PC-3 (cell line): ENCODE data around the gene NELFB. TPM values are rescaled to one million over a fixed set of nuclear protein-coding genes. Genes with fewer than 3 reads are reported as not detected.

Experiments used
- ATAC-seq: fragments of 200-7000 bp; cut with Tn5 transposase; 2 replicates; pipeline ENCODE4 v1.9.1; 2020; ENCODE audit warnings: mild to moderate bottlenecking, moderate library complexity
- BruUV-seq: library from RNA; stranded (reverse); fragments of 400-500 nt; replicated peaks from 2 replicates; lab custom pipeline; 2021; lab: Mats Ljungman, UMichigan
- CTCF ChIA-PET: fragments of 300-600 bp; sonication (Branson Sonifier 250); formaldehyde crosslinking; loops from one replicate; lab custom pipeline; 2022; ENCODE audit warnings: antibody characterized with exemption; lab: Charles Lee
- POLR2A ChIA-PET: fragments of 300-600 bp; sonication (Branson Sonifier 250); formaldehyde crosslinking; loops from one replicate; lab custom pipeline; 2022; ENCODE audit warnings: antibody characterized with exemption; ENCODE audit not compliant: unreplicated experiment; lab: Charles Lee
- DNase-seq: peaks from one replicate; pipeline ENCODE4 v3.0.0-alpha.2; 2015
- H2AFZ ChIP-seq: fragments of 300-600 bp; sonication (generic); 2 replicates; pipeline ENCODE4 v1.6.0; 2016; ENCODE audit warnings: antibody characterized with exemption, low read length
- H3F3A ChIP-seq: fragments of 300-600 bp; sonication (generic); one replicate; pipeline ENCODE4 v1.6.0; 2017; ENCODE audit warnings: antibody characterized with exemption, low read length, control low read depth, mild to moderate bottlenecking; ENCODE audit not compliant: unreplicated experiment
- H3K27ac ChIP-seq: fragments of 300-600 bp; sonication (generic); 2 replicates; pipeline ENCODE4 v1.5.1; 2016; ENCODE audit warnings: mild to moderate bottlenecking, low read length
- H3K27me3 ChIP-seq: fragments of 300-600 bp; sonication (generic); 2 replicates; pipeline ENCODE4 v1.6.1; 2016; ENCODE audit warnings: low read length, mixed read lengths
- H3K36me3 ChIP-seq: fragments of 300-600 bp; sonication (generic); 2 replicates; pipeline ENCODE4 v1.6.1; 2016; ENCODE audit warnings: low read depth, mixed run types, low read length, mixed read lengths
- H3K4me1 ChIP-seq: fragments of 300-600 bp; sonication (generic); 2 replicates; pipeline ENCODE4 v1.5.1; 2016; ENCODE audit warnings: low read length; ENCODE audit not compliant: insufficient read depth
- H3K4me2 ChIP-seq: fragments of 300-600 bp; sonication (generic); 2 replicates; pipeline ENCODE4 v1.6.0; 2016; ENCODE audit warnings: low read length
- H3K4me3 ChIP-seq: fragments of 300-600 bp; sonication (generic); 2 replicates; pipeline ENCODE4 v1.5.1; 2016; ENCODE audit warnings: mild to moderate bottlenecking, low read length, mixed read lengths
- H3K79me2 ChIP-seq: fragments of 300-600 bp; sonication (generic); 2 replicates; pipeline ENCODE4 v1.6.1; 2017; ENCODE audit warnings: low read length, mixed read lengths
- H3K9ac ChIP-seq: fragments of 300-600 bp; sonication (generic); 2 replicates; pipeline ENCODE4 v1.6.0; 2016; ENCODE audit warnings: mild to moderate bottlenecking, low read length
- H3K9me2 ChIP-seq: fragments of 300-600 bp; sonication (generic); replicated peaks from 2 replicates; pipeline ENCODE4 v1.6.1; 2016; ENCODE audit warnings: mixed run types, low read length, mixed read lengths
- H3K9me3 ChIP-seq: fragments of 300-600 bp; sonication (generic); 2 replicates; pipeline ENCODE4 v1.6.1; 2016; ENCODE audit warnings: low read length, mixed read lengths
- H4K20me1 ChIP-seq: fragments of 300-600 bp; sonication (generic); 2 replicates; pipeline ENCODE4 v1.6.1; 2016; ENCODE audit warnings: low read length, mixed read lengths
- CTCF ChIP-seq: fragments of 300-600 bp; sonication (generic); conservative IDR thresholded peaks from 2 replicates; pipeline ENCODE4 v1.5.1; 2017; ENCODE audit warnings: antibody characterized with exemption, low read depth, mild to moderate bottlenecking, low read length
- EZH2 ChIP-seq: fragments of 300-600 bp; sonication (generic); IDR thresholded peaks from one replicate; pipeline ENCODE4 v1.6.1; 2017; ENCODE audit warnings: antibody characterized with exemption, mild to moderate bottlenecking, low read length; ENCODE audit not compliant: unreplicated experiment
- EZH2phosphoT487 ChIP-seq: fragments of 300-600 bp; sonication (generic); IDR thresholded peaks from 2 replicates; pipeline ENCODE4 v1.6.1; 2018; ENCODE audit warnings: mild to moderate bottlenecking, antibody characterized with exemption, low read length, borderline replicate concordance
- intact Hi-C: fragments of 100-400 bp; cut with micrococcal nuclease; formaldehyde crosslinking; loops from 2 replicates; pipeline ENCODE4 v1.9.0; 2023
- total RNA-seq: library from RNA; depleted of rRNA; stranded (reverse); fragments of >200 nt; gene quantifications from 2 replicates; pipeline ENCODE4 v1.2.3, GENCODE V29; 2014

The NELFB gene
- total RNA-seq, 1 experiment from 2014 or later: 50.7 TPM

DNA sequence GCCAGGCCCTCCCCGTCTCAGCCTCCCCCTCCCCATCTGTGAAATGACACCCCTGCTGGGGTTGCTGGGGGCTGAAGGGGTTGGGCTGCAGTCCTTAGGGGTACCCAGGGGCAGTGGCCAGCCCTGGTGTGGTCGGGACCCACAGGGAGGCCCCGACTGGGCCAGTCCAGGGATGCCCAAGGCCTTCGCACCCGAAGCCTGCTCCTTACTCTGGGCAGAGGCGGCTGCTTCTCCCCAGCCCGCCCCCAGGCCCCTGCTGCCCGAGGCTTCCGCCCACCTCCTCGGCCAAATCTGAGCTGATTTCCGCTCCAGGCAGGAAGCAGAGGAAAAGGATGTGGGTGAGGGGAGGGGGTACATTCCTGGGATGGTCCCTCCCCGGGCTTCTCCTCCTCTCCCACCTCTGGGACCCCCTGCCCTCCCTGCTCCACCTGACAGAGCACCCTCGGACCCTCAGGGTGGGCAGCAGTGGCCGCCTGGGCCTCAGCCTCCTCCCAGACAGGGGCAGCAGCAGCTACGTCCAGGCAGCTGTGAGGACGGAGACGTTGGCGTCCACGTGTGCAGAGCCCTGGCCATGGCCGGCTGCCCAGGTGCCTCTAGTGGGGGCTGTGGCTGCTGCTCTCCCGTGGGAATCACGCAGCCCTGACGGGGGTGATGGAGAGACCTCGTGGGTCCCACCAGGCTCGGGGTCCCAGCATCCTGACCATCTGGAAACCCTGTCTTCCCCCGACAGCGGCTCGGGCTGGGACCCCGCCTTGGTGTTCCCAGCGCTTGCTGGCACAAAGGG lies 51.1 kb downstream of the NELFB start:
- DNase-seq (no peak), ATAC-seq (no peak)
- Histone ChIP-seq H3K9me3 (no peaks in the 10 kb centered on the region), H3K4me1 (peaks cover 19% of the 10 kb centered on the region), H3K4me3 (no peak overlapping the region), H3K9ac (no peak overlapping the region), H2AFZ (no peak overlapping the region), H3K79me2 (no peaks in the 10 kb centered on the region), H3K9me2 (no peaks in the 10 kb centered on the region), H4K20me1 (no peaks in the 10 kb centered on the region), H3F3A (no peaks in the 10 kb centered on the region), H3K4me2 (no peak overlapping the region), H3K36me3 (no peaks in the 10 kb centered on the region), H3K27ac (no peak overlapping the region), H3K27me3 (no peaks in the 10 kb centered on the region)
- POLR2A ChIA-PET: interaction anchor here (0.6 kb wide), 1 partner anchor 103 kb away, joined by 3 read pairs; no protein-coding TSS in a partner anchor
- CTCF ChIA-PET: no interaction called here
- no TSS peak for BruUV-seq
- TF ChIP-seq EZH2phosphoT487 (no peak), EZH2 (no peak), CTCF (no peak)
- intact Hi-C loops: no loop called here

DNA sequence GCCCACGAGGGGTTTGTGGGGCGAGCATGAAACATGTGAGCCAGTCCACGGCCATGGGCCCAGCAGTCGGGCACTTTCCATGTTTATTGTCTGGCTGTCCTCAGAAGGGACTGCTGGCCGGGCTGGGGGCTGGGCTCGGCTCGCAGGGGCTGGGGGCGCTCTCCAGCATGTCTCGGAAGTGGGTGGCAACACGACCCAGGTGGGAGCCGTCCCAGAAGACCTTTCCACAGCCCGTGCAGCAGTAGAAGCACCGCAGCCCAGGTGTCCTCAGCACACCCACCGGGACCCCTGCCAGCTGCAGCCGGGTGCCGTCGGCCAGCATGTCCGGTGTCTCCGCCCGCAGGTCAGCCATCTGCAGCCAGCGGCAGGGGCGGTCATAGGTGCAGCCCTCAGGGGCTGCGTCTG lies 51.7 kb downstream of the NELFB start:
- ChIA-PET POLR2A (no interaction called here), CTCF (no interaction called here)
- no peak for TF ChIP-seq EZH2phosphoT487
- TF ChIP-seq CTCF: no peak
- TF ChIP-seq EZH2: no peak
- no TSS peak for BruUV-seq
- intact Hi-C loops: no loop called here
- no peaks in the 10 kb centered on the region for H3K9me2 ChIP-seq
- H3K27ac ChIP-seq: no peak overlapping the region
- no peak for DNase-seq
- H3F3A ChIP-seq: no peaks in the 10 kb centered on the region
- H3K36me3 ChIP-seq: no peaks in the 10 kb centered on the region
- H3K4me2 ChIP-seq: no peak overlapping the region
- H3K9ac ChIP-seq: no peak overlapping the region
- no peak overlapping the region for H2AFZ ChIP-seq
- no peak for ATAC-seq
- no peaks in the 10 kb centered on the region for H3K27me3 ChIP-seq
- no peak overlapping the region for H3K4me3 ChIP-seq
- H3K9me3 ChIP-seq: no peaks in the 10 kb centered on the region
- H4K20me1 ChIP-seq: no peaks in the 10 kb centered on the region
- H3K4me1 ChIP-seq: peaks cover 24% of the 10 kb centered on the region
- H3K79me2 ChIP-seq: no peaks in the 10 kb centered on the region

GRCh38 chr9:137307255-137308056 lies 52.3 kb downstream of the NELFB start:
- Histone ChIP-seq H3K27me3 (no peaks in the 10 kb centered on the region), H3K4me3 (no peak overlapping the region), H3K36me3 (no peaks in the 10 kb centered on the region), H4K20me1 (no peaks in the 10 kb centered on the region), H3K4me2 (no peak overlapping the region), H3K9ac (no peak overlapping the region), H3K79me2 (no peaks in the 10 kb centered on the region), H2AFZ (no peak overlapping the region), H3K27ac (no peak overlapping the region), H3F3A (no peaks in the 10 kb centered on the region), H3K9me3 (no peaks in the 10 kb centered on the region), H3K9me2 (no peaks in the 10 kb centered on the region), H3K4me1 (peaks cover 25% of the 10 kb centered on the region)
- TF ChIP-seq EZH2: no peak
- no peak for TF ChIP-seq CTCF
- TF ChIP-seq EZH2phosphoT487: no peak
- CTCF ChIA-PET: no interaction called here
- POLR2A ChIA-PET: no interaction called here
- no peak for ATAC-seq
- intact Hi-C loops: no loop called here
- no peak for DNase-seq
- no TSS peak for BruUV-seq
